ENCODE data around the gene ADGRG6. TPM values are rescaled to one million over a fixed set of nuclear protein-coding genes. Genes with fewer than 3 reads are reported as not detected.

Gene ADGRG6
- total and polyA plus RNA-seq, 9 of the 15 experiments (the other 6 are each of a cell fraction or from before 2014, with no cell fraction given): under 0.01 to 0.11 (median 0.05) TPM; not detected in 5

DNA sequence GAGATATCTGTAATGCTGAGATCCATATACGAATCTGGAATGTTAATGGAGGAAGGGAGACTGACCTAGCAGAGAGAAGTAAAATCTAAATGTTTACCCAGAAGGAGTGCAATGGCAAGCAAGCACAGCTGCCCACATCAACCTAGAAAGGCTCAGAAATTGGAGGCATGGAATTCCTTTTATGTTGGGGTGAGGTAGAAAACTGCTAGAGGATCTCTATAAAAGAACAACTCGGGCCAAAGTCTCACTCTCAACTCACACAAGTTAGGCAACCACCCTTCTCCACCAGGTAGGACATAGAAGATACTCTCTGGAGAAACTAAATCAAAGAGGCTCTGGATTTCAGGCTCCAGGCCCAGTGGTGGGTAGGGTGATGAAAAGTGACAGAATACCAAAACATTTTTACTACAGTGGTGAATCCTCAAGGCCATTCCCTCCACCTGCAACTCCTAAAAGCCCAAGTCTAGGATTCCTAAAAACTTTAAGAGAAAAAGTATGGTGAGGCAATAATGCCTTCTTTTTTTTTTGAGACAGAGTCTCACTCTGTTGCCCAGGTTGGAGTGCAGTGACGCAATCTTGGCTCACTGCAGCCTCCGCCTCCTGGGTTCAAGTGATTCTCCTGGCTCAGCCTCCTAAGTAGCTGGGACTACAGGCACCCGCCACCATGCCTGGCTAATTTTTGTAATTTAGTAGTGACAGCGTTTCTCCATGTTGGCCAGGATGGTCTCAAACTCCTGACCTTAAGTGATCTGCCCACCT lies 9.5 kb upstream of the ADGRG6 start:
- DNase-seq (ENCODE audit: extremely low read depth in 1 of 4, low spot score in 3 of 4): no peak
- TF ChIP-seq, protein P1, sequence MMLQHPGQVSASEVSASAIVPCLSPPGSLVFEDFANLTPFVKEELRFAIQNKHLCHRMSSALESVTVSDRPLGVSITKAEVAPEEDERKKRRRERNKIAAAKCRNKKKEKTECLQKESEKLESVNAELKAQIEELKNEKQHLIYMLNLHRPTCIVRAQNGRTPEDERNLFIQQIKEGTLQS (IDR thresholded peaks at IDR 0.05): 0 out of 2 replicates have a peak, but pooled peaks have one; percentile 8
- TF ChIP-seq, protein P1 (CRISPR knock-in tag; conservative IDR thresholded peaks at IDR 0.05): no peak
- TF ChIP-seq FOXK2 (conservative IDR thresholded peaks at IDR 0.05 in 1 of 2, IDR thresholded peaks at IDR 0.05 in 1 of 2; ENCODE audit: low read depth in 2 of 2) (no peak), SMAD2 (IDR thresholded peaks at IDR 0.05; ENCODE audit: low read depth, low read length) (no peak)
- Histone ChIP-seq H2AFZ (ENCODE audit: low read depth, low read length) (no peak overlapping the region), H3K4me1 (replicated peaks in 1 of 2; ENCODE audit: control insufficient read depth in 2 of 2, insufficient read depth in 2 of 2, low read length in 2 of 2) (no peaks in the 10 kb centered on the region), H3K27me3 (ENCODE audit: control insufficient read depth in 2 of 2, insufficient read depth in 2 of 2, low read length in 2 of 2) (no peaks in the 10 kb centered on the region), H3K9me3 (replicated peaks; ENCODE audit: control insufficient read depth, insufficient read depth, low read depth, low read length) (no peaks in the 10 kb centered on the region), H3K36me3 (ENCODE audit: control insufficient read depth, insufficient read depth, low read length) (no peaks in the 10 kb centered on the region), H3K9ac (ENCODE audit: insufficient read depth in 1 of 2, low read depth in 2 of 2, low read length in 2 of 2) (no peak overlapping the region), H3K9me1 (ENCODE audit: control insufficient read depth, insufficient read depth, low read length) (no peaks in the 10 kb centered on the region), H3K79me2 (ENCODE audit: control insufficient read depth, insufficient read depth, low read length) (no peaks in the 10 kb centered on the region), H3K4me3 (no peak overlapping the region), H3K27ac (ENCODE audit: extremely low read depth, low read depth, low read length) (no peak overlapping the region), H3K4me2 (ENCODE audit: insufficient read depth, low read length) (no peak overlapping the region), H4K20me1 (replicated peaks; ENCODE audit: control insufficient read depth, insufficient read depth, low read length) (no peaks in the 10 kb centered on the region)
- in situ Hi-C loops (cut with MboI) (no loop called here), intact Hi-C loops (cut with micrococcal nuclease) (no loop called here)
- FAIRE-seq: no peak
- ATAC-seq: no peak
- no TSS peak for BruUV-seq (replicated peaks)
- ChIA-PET POLR2A (no interaction called here), CTCF (ENCODE audit: low intra/inter-chr PET ratio) (interaction anchor here (0.7 kb wide), 1 partner anchor 68 kb away, joined by 3 read pairs; no protein-coding TSS in a partner anchor)
- WGBS (ENCODE audit: insufficient coverage, low coverage, missing lambda C conversion rate): 0% methylated on average over 6 of the region's 6 CpGs
